Kidney (tissue), 14 donors: ENCODE results near the gene MYLK4. TPM values are rescaled to one million over a fixed set of nuclear protein-coding genes. Genes with fewer than 3 reads are reported as not detected.
A peak's percentile ranks its signal among the peaks of the same experiment; 100 is the strongest.

Source experiments
- DNase-seq, 5 donors: peaks; one replicate each; pipeline ENCODE4 v3.0.0-alpha.2; 2013 to 2020
- FAIRE-seq: peaks from 2 replicates; lab custom pipeline; 2012; peaks lifted over from hg19 to GRCh38; lab: Jason Lieb, UNC
- H3K27ac ChIP-seq, 2 donors: one replicate each; pipeline ENCODE4 v1.7.0; 2013; ENCODE audit warnings: low read depth in 2 of 2, low read length in 2 of 2, inconsistent platforms in 1 of 2
- H3K27me3 ChIP-seq: one replicate; pipeline ENCODE4 v1.7.1; 2013; ENCODE audit warnings: low read length, inconsistent platforms; ENCODE audit not compliant: control insufficient read depth, insufficient read depth
- H3K36me3 ChIP-seq, 3 donors: one replicate each; pipeline versions ENCODE4 v1.7.0 to v1.7.1; 2013; ENCODE audit warnings: low read length in 3 of 3, control low read depth in 1 of 3, inconsistent platforms in 1 of 3; ENCODE audit not compliant: insufficient read depth in 3 of 3, control insufficient read depth in 2 of 3
- H3K4me1 ChIP-seq, 3 donors: one replicate each; pipeline versions ENCODE4 v1.7.0 to v1.7.1; 2013; ENCODE audit warnings: low read length in 3 of 3, inconsistent platforms in 1 of 3, low read depth in 1 of 3; ENCODE audit not compliant: control insufficient read depth in 2 of 3, insufficient read depth in 2 of 3
- H3K4me3 ChIP-seq, 3 donors: one replicate each; pipeline versions ENCODE4 v1.7.0 to v1.8.1; 2013; ENCODE audit warnings: low read length in 3 of 3, control low read depth in 1 of 3, inconsistent platforms in 1 of 3
- H3K9ac ChIP-seq, 3 donors: one replicate each; pipeline versions ENCODE4 v1.7.0 to v1.7.1; 2013; ENCODE audit warnings: low read length in 3 of 3, control low read depth in 1 of 3, inconsistent platforms in 1 of 3
- H3K9me3 ChIP-seq, 3 donors: one replicate each; pipeline versions ENCODE4 v1.7.0 to v1.7.1; 2013; ENCODE audit warnings: low read length in 3 of 3, control low read depth in 1 of 3, inconsistent platforms in 1 of 3; ENCODE audit not compliant: control insufficient read depth in 2 of 3, insufficient read depth in 1 of 3
- CTCF ChIP-seq: IDR thresholded peaks from 3 replicates; pipeline ENCODE4 v1.5.1; 2012; ENCODE audit warnings: mild to moderate bottlenecking, moderate library complexity, borderline replicate concordance; ENCODE audit not compliant: insufficient read depth; ENCODE audit errors: extremely low read depth
- intact Hi-C: fragments of 100-400 bp; cut with DNase I; formaldehyde crosslinking; loops from one replicate; pipeline ENCODE4 v1.11.1; 2022
- polyA plus RNA-seq: library from polyadenylated mRNA; stranded (reverse); fragments of 350-450 nt; fragmentation: Illumina TruSeq; extraction: RNeasy Lipid Tissue Mini Kit (QIAGEN cat#74804); gene quantifications from one replicate; pipeline ENCODE4 v1.2.3, GENCODE V29; 2014; ENCODE audit warnings: low read depth, low replicate concordance; ENCODE audit not compliant: insufficient read depth
- total RNA-seq: library from RNA; stranded (reverse); fragmentation: NEBNext Ultra II Directional; extraction: Animal tissue kit (Norgen Biotek cat#: 25700); gene quantifications from one replicate; pipeline ENCODE4 v1.2.1, GENCODE V29; 2021
- donor health status: control.
- donor health status: control.
- donor health status: control.
- donor health status: control.
- donor health status: control.
- donor health status: DM: yes; HTN: yes; CAD: no.
- donor health status: Normal renal cell carcinoma (clear cell type).

The MYLK4 gene
- total and polyA plus RNA-seq, 2 donors from 2014 or later = 1.1 to 1.3 TPM

GRCh38 chr6:2791450-2791974 lies 40.8 kb upstream of the MYLK4 start:
- intact Hi-C loops = no loop called here
- TF ChIP-seq CTCF = no peak
- no peak for DNase-seq
- H3K4me3 ChIP-seq = no peak overlapping the region
- FAIRE-seq = no peak
- no peaks in the 10 kb centered on the region for H3K9me3 ChIP-seq
- no peaks in the 10 kb centered on the region for H3K4me1 ChIP-seq
- no peak overlapping the region for H3K27ac ChIP-seq
- no peak overlapping the region for H3K9ac ChIP-seq
- H3K27me3 ChIP-seq = no peaks in the 10 kb centered on the region
- H3K36me3 ChIP-seq = peaks cover 0 to 6% (median under 1%) of the 10 kb centered on the region in 3 donors

GRCh38 chr6:2790588-2791449 lies 40.1 kb upstream of the MYLK4 start:
- intact Hi-C loops = no loop called here
- H3K9me3 ChIP-seq = no peaks in the 10 kb centered on the region
- peak overlapping the region in 1 of 2 donors; percentile 29 for H3K27ac ChIP-seq
- peak; percentile 70 for FAIRE-seq
- peak in 4 of 5 donors; percentile 70 to 86 (median 79) for DNase-seq
- peak; percentile 81 for TF ChIP-seq CTCF
- no peak overlapping the region for H3K4me3 ChIP-seq
- H3K36me3 ChIP-seq = peaks cover 0 to 6% (median 5%) of the 10 kb centered on the region in 3 donors
- no peaks in the 10 kb centered on the region for H3K4me1 ChIP-seq
- no peaks in the 10 kb centered on the region for H3K27me3 ChIP-seq
- peak overlapping the region in 1 of 3 donors; percentile 21 for H3K9ac ChIP-seq

- no peaks in the 10 kb centered on the region for H3K4me1 ChIP-seq
- H3K27me3 ChIP-seq = no peaks in the 10 kb centered on the region
- TF ChIP-seq CTCF = no peak
- no peaks in the 10 kb centered on the region for H3K9me3 ChIP-seq
- no peak overlapping the region for H3K9ac ChIP-seq
- no peak for FAIRE-seq
- H3K27ac ChIP-seq = no peak overlapping the region
- H3K4me3 ChIP-seq = no peak overlapping the region
- intact Hi-C loops = no loop called here
- no peak for DNase-seq
- H3K36me3 ChIP-seq = peaks cover 0 to 35% (median 13%) of the 10 kb centered on the region in 3 donors
Observed at GRCh38 chr6:2786269-2786668, 35.5 kb upstream of the MYLK4 start.
